Measurements from ENCODE around the gene RNF41.

DNA sequence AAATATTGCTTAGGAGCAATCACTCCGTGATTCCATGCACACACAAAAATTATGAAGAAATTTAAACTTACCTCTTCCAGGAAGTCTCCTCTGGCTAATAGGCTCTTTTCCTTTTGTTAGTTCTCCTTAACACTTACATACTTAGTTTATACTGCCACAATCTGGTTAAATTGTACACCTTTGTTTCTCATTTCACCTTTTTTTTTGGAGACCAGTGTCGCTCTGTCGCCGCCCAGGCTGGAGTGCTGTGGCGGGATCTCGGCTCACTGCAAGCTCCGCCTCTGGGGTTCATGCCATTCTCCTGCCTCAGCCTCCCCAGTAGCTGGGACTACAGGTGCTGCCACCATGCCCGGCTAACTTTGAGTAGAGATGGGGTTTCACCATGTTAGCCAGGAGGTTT lies 38.7 kb upstream of the RNF41 start:
- TF ChIP-seq, protein P1, sequence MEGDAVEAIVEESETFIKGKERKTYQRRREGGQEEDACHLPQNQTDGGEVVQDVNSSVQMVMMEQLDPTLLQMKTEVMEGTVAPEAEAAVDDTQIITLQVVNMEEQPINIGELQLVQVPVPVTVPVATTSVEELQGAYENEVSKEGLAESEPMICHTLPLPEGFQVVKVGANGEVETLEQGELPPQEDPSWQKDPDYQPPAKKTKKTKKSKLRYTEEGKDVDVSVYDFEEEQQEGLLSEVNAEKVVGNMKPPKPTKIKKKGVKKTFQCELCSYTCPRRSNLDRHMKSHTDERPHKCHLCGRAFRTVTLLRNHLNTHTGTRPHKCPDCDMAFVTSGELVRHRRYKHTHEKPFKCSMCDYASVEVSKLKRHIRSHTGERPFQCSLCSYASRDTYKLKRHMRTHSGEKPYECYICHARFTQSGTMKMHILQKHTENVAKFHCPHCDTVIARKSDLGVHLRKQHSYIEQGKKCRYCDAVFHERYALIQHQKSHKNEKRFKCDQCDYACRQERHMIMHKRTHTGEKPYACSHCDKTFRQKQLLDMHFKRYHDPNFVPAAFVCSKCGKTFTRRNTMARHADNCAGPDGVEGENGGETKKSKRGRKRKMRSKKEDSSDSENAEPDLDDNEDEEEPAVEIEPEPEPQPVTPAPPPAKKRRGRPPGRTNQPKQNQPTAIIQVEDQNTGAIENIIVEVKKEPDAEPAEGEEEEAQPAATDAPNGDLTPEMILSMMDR (IDR thresholded peaks at IDR 0.05; ENCODE audit: low read depth, low read length, poor library complexity, severe bottlenecking): no peak
- TF ChIP-seq EZH2phosphoT487 (IDR thresholded peaks at IDR 0.05; ENCODE audit: borderline replicate concordance, low read length): no peak
